HEK293 (cell line): ENCODE measurements around the gene GLO1.

Experiments used
- BCL6B ChIP-seq: fragments of 450-650 bp; formaldehyde crosslinking; IDR thresholded peaks from 2 replicates; pipeline ENCODE4 v1.5.1; 2017; ENCODE audit warnings: missing biosample characterization, missing genetic modification characterization
- EGR2 ChIP-seq: fragments of 450-650 bp; formaldehyde crosslinking; IDR thresholded peaks from 2 replicates; pipeline ENCODE4 v1.5.1; 2016; ENCODE audit warnings: low read depth, missing biosample characterization, missing genetic modification characterization
- GLIS2 ChIP-seq: fragments of 450-650 bp; formaldehyde crosslinking; IDR thresholded peaks from 2 replicates; pipeline ENCODE4 v1.5.1; 2016; ENCODE audit warnings: missing biosample characterization, missing genetic modification characterization
- KLF10 ChIP-seq: fragments of 450-650 bp; IDR thresholded peaks from 2 replicates; pipeline ENCODE4 v1.5.1; 2018; ENCODE audit warnings: missing biosample characterization, mild to moderate bottlenecking, missing genetic modification characterization
- KLF16 ChIP-seq: fragments of 450-650 bp; formaldehyde crosslinking; IDR thresholded peaks from 2 replicates; pipeline ENCODE4 v1.5.1; 2017; ENCODE audit warnings: missing biosample characterization, missing genetic modification characterization
- KLF9 ChIP-seq: fragments of 450-650 bp; formaldehyde crosslinking; IDR thresholded peaks from 2 replicates; pipeline ENCODE4 v1.5.1; 2016; ENCODE audit warnings: missing biosample characterization, missing genetic modification characterization, low read depth
- PATZ1 ChIP-seq: fragments of 450-650 bp; formaldehyde crosslinking; IDR thresholded peaks from 2 replicates; pipeline ENCODE4 v1.5.1; 2016; ENCODE audit warnings: missing biosample characterization, missing genetic modification characterization
- PRDM4 ChIP-seq: fragments of 450-650 bp; formaldehyde crosslinking; IDR thresholded peaks from 2 replicates; pipeline ENCODE4 v1.5.1; 2017; ENCODE audit warnings: missing biosample characterization, missing genetic modification characterization
- PRDM6 ChIP-seq: fragments of 450-650 bp; formaldehyde crosslinking; IDR thresholded peaks from 2 replicates; pipeline ENCODE4 v1.5.1; 2017; ENCODE audit warnings: missing biosample characterization, missing genetic modification characterization
- TSHZ1 ChIP-seq: fragments of 450-650 bp; formaldehyde crosslinking; IDR thresholded peaks from 2 replicates; pipeline ENCODE4 v1.5.1; 2016; ENCODE audit warnings: missing biosample characterization, missing genetic modification characterization, borderline replicate concordance
- ZBTB10 ChIP-seq: fragments of 450-650 bp; formaldehyde crosslinking; IDR thresholded peaks from 2 replicates; pipeline ENCODE4 v1.5.1; 2016; ENCODE audit warnings: missing biosample characterization, missing genetic modification characterization
- ZBTB17 ChIP-seq: fragments of 450-650 bp; formaldehyde crosslinking; IDR thresholded peaks from 2 replicates; pipeline ENCODE4 v1.5.1; 2016; ENCODE audit warnings: missing biosample characterization, missing genetic modification characterization
- ZBTB8A ChIP-seq: fragments of 450-650 bp; formaldehyde crosslinking; IDR thresholded peaks from 2 replicates; pipeline ENCODE4 v1.5.1; 2016; ENCODE audit warnings: missing biosample characterization, missing genetic modification characterization
- ZFHX2 ChIP-seq: fragments of 450-650 bp; formaldehyde crosslinking; conservative IDR thresholded peaks from 2 replicates; pipeline ENCODE4 v1.5.1; 2016; ENCODE audit warnings: missing biosample characterization, missing genetic modification characterization
- ZNF426 ChIP-seq: fragments of 450-650 bp; formaldehyde crosslinking; IDR thresholded peaks from 2 replicates; pipeline ENCODE4 v1.5.1; 2017; ENCODE audit warnings: missing biosample characterization, missing genetic modification characterization, mild to moderate bottlenecking, inconsistent platforms, moderate library complexity
- ZNF501 ChIP-seq: fragments of 450-650 bp; formaldehyde crosslinking; IDR thresholded peaks from 2 replicates; pipeline ENCODE4 v1.5.1; 2016; ENCODE audit warnings: missing biosample characterization, missing genetic modification characterization
- ZNF624 ChIP-seq: fragments of 450-650 bp; formaldehyde crosslinking; IDR thresholded peaks from 2 replicates; pipeline ENCODE4 v1.5.1; 2017; ENCODE audit warnings: missing biosample characterization, missing genetic modification characterization
- ZNF626 ChIP-seq: fragments of 450-650 bp; sonication (Bioruptor Pico); formaldehyde crosslinking; IDR thresholded peaks from 2 replicates; pipeline ENCODE4 v1.5.1; 2018; ENCODE audit warnings: missing biosample characterization, missing genetic modification characterization, inconsistent platforms
- ZNF629 ChIP-seq: fragments of 450-650 bp; formaldehyde crosslinking; IDR thresholded peaks from 2 replicates; pipeline ENCODE4 v1.5.1; 2017; ENCODE audit warnings: missing biosample characterization, missing genetic modification characterization
- ZNF654 ChIP-seq: fragments of 450-650 bp; formaldehyde crosslinking; IDR thresholded peaks from 2 replicates; pipeline ENCODE4 v1.5.1; 2016; ENCODE audit warnings: low read depth, missing biosample characterization, missing genetic modification characterization
- ZNF830 ChIP-seq: fragments of 450-650 bp; IDR thresholded peaks from 2 replicates; pipeline ENCODE4 v1.5.0; 2018; ENCODE audit warnings: missing biosample characterization, missing genetic modification characterization, low read depth, mild to moderate bottlenecking, moderate library complexity

Gene GLO1

GRCh38 chr6:38639498-38640215 lies 63.3 kb downstream of the GLO1 start, which contains the start of gene BTBD9 (continued):
- TF ChIP-seq ZBTB10 (tag by site-specific recombination) (0 out of 2 replicates have a peak, but pooled peaks have one; percentile 37), ZBTB8A (peak; percentile 58), ZNF626 (tag by site-specific recombination) (no peak), GLIS2 (tag by site-specific recombination) (peak; percentile 23; the same call in 1 of the 2 replicates), ZNF624 (tag by site-specific recombination) (no peak), ZFHX2 (tag by site-specific recombination) (peak; percentile 79), BCL6B (tag by site-specific recombination) (no peak), TSHZ1 (no peak), ZBTB17 (tag by site-specific recombination) (peak; percentile 89), ZNF654 (no peak), ZNF830 (tag by site-specific recombination) (no peak), PATZ1 (tag by site-specific recombination) (peak; percentile 68; the same call in 1 of the 2 replicates), PRDM6 (tag by site-specific recombination) (no peak), KLF16 (tag by site-specific recombination) (peak; percentile 46; the same call in 1 of the 2 replicates), PRDM4 (tag by site-specific recombination) (no peak), ZNF501 (tag by site-specific recombination) (no peak), KLF10 (tag by site-specific recombination) (peak; percentile 58; the same call in 1 of the 2 replicates), EGR2 (tag by site-specific recombination) (peak; percentile 26; the same call in 1 of the 2 replicates), KLF9 (peak; percentile 70), ZNF629 (tag by site-specific recombination) (peak; percentile 100), ZNF426 (tag by site-specific recombination) (no peak)
